NCI-H446 (cell line): ENCODE data around the gene KCNQ1OT1.

ENCODE experiments used
- DNase-seq, 2 experiments: peaks; one replicate each; lab custom pipeline; 2025; lab: John Stamatoyannopoulos, UW

Gene KCNQ1OT1

DNA sequence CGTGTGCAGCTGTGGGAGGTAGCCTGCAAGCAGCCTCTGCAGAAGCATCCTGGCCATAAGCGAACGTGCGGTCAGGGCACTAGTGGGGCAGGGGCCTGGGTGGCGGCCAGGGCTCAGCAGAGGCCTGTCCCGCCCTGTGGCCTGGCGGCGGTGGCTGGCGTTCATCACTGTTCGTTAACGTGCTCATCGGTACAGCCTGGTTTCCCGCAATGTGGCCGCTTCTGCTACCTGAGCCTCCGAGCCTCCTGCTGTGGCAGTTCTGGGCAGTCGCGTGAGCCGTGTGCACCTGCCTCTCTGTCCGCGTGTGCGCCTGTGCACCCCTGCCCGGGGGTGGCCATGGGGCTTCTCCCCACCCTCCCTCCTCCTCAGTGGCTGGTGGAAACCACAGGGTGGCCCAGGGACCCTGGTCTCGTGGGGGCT, 117.9 kb downstream of the KCNQ1OT1 start:
- no peak for DNase-seq

DNA sequence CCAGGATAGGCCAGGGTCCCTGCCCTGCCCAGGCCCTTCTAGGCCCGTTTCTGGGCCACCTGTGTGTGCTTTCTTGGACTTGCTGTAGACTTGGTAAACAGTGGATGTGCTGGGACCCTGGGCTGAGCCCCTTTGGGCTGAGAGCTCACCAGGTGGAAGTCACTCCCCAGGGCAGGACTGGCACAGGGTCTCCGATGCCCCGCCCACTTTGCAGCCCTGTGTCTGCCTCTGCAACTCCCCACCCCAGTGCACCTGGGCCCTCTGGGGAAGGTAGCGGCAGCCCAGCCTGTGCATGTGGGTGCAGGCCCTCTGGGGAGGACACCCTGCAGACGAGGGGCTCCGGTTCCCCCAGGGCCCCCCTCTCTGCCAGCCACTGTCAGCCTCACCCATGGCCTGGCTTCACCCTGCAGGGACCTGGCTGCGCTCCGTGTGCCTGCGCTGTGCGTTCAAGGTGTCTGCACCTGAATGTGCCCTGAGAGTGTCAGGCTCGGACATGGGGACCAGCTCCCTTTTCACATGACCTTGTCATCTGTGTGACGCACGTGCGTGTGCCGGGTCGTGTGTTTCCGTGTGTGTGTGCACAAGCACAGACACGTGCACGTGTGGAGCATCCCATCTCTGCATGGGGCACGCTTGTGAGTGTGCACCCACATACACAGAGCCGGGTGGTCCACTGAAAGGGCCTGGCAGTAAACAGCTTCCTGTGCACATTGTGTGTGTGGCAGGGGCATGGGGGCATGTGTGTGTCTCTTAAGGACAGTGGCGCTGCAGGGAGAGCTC, 118.5 kb downstream of the KCNQ1OT1 start:
- DNase-seq: no peak

- no peak for DNase-seq
These were observed 119.2 kb downstream of the KCNQ1OT1 start for GRCh38 chr11:2580571-2581001.

DNA sequence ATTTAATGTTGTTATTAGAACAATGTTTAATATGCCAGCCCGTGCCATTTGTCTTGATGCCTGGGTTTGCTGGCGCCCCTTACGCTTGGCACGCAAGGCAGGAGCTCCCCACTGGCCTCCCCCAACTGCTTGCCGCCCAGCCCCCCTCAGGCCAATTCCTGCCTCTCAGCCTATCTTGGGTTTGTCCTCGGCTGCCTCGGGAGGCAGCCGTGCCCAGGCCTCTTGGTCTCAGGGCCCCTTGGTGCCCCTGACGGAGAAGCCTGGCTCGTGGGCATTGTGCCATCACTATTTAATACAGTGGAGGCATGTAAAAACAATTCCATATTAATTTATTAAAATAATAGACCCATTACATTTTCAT, 119.8 kb downstream of the KCNQ1OT1 start:
- DNase-seq: no peak

DNA sequence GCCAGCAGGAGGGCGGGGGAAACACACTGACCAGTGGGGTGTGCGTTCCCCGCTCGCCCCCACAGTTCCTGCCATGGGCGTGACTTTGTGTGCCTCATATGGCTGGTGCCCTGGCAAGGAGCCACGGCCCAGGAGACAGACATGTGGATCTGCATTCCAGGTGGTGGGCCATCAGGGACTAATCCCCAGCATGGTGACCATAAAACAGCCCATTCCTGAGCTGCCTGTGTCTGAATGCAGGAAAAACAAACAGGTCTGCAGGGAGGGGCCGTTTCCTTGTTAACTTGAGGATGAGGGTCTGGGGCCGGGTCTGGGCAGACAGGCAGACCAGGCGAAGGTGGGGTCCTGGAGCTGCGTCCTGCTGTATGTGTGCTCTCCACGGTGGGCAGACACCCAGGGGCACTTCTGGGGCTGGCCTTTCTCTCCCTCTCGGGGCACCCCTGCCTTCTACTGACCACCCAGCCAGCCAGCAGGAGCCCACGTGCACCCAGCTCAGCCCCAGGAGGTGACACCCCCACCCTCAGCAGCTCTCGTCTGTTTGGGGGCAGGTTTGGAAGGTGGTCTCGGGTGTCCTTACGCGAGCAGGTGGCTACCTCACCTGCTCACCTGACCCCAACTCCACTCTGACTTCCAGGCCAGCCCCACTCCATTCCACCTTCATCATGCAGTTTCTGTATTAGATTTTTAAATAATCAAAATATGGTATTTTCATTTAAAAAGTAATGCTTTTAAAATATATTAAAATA, 120.3 kb downstream of the KCNQ1OT1 start:
- no peak for DNase-seq

- DNase-seq: no peak
These were observed 120.9 kb downstream of the KCNQ1OT1 start for GRCh38 chr11:2578929-2579270.

DNA sequence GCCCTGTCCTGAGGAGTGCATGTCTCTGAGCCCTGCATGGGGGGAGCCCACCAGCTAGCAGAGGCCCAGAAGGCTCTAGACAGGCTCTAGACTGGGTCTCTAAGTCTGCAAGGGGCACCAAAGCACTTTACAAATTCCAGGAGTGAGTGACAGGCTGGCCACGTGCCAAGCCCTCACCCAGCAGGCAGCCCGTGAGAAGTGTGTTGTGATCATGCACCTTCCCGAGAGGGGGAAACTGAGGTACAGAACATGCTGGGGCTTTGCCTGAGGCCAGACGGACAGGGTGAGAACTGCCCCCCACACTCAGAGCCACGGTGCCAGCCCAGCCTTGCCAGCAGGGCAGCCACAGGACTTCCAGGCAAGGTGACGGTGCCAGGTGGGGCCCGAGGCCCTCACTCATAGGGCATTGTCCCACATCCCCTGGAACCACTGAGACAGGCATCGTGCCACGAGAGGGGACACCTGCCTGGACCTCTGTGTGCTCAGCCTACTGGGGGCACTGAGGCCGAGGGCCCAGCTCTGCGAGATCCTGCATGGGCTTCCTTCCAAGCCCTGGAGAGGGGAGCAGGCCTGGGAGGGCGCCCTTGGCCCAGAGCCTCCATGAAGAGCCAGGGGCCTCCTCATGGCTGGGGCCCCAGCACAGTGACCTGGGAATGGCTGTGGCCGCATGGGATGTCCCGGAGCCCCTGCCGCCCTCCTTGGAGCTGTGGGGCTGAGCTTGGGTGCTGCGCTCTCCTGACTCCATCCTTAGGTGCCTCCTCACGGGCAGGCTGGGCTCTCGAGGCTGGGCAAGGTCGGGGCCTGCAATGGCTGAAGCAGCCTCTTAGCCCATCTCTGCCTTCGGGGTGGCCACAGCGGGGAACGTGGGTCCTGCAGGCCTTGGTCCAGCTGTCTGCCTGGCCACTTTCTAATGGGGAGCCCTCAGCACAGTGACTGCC, 121.5 kb downstream of the KCNQ1OT1 start:
- DNase-seq: no peak

DNA sequence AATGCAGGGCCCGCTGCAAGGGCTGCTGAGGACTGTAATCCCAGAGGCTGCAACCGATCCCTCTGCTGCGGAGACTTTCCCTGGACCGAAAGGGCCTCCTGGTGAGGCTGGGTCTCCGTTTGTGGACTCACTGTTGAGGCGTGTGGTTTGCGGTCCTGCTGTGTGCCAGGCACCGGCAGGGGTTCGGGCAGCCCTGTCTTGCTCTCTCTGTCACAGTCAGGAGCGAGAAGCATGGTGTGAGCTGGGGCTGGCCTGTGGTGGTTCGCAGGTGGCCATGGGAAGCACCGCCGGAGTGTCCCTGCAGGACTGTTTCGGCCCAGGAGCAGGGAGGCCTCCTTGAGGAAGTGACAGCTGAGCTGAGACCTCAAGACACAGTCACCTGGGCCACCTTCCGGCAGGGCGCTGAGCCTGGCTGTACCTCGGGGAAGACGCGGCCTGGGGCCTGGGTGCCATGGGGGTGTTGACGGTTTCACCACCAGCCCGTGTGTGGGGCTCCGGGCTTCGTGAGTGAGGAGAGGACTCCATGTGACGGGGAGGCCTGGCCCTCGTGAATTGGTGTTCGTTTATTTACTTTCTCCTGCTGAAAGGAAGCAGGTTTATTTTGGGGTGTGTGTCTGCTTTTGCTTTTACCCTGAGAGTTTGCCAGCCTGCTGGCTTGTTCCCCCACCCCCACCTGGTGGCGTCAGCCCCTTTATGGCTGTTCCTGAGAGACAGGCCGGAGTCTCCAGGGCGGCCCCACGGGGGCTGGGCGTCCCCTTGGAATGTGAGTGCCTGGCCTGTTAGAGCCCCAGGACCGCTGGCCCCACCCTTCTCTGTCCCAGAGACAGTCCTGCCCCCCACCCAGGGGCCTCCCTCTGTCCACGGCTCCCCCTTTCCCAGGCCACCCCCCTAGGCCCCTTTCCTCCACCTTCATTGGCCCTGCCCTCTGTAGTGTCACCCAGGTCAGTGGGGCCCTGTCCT, 122.5 kb downstream of the KCNQ1OT1 start:
- no peak for DNase-seq

GRCh38 chr11:2576549-2576948, 123.2 kb downstream of the KCNQ1OT1 start:
- no peak for DNase-seq

DNA sequence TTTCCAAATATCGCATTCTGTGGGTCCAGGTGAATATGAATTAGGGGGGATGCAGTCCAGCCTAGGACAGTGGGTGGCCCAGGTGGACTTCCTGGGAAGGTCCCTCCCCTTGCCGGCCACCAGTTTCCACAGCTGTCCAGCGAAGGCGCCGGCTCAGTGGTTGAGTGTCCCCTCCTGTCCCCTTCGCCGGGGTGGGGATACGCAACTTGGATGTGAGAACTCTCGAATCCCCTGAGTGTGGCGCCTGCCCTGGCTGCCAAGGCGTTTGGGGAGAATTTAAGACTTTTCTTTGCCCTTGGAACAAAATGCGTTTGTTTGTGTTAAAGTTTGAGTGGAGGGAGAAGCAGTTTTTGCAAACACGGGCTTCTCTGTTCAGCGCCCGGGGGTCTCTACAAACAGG, 123.7 kb downstream of the KCNQ1OT1 start:
- no peak for DNase-seq

GRCh38 chr11:2575591-2576051, 124.2 kb downstream of the KCNQ1OT1 start:
- no peak for DNase-seq

GRCh38 chr11:2574553-2575535, 125.0 kb downstream of the KCNQ1OT1 start:
- no peak for DNase-seq

DNA sequence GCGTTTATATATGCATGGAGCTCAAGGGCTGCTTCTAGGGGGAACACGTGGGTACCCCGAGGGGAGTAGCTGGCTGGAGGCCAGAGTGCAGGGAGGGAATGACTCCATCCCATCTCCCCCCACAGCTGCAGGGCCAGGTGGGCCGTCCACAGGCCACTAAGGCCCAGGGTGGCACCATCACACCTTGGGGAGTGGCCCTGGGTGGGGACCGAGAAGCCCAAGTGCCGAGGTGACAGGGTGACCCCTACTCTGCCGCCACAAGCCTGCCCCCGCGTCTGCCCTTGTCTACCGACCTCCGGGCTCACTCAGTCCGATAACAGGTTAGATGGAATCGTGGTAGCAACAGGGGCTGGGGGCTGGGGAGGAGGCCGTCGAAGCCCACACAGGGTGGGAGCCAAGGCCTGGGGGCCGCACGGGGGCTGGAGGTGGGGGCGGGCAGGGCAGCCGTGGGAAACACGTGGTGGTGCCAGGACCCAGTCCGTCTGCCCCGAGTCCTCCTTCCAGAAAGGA, 125.7 kb downstream of the KCNQ1OT1 start:
- DNase-seq: no peak

DNA sequence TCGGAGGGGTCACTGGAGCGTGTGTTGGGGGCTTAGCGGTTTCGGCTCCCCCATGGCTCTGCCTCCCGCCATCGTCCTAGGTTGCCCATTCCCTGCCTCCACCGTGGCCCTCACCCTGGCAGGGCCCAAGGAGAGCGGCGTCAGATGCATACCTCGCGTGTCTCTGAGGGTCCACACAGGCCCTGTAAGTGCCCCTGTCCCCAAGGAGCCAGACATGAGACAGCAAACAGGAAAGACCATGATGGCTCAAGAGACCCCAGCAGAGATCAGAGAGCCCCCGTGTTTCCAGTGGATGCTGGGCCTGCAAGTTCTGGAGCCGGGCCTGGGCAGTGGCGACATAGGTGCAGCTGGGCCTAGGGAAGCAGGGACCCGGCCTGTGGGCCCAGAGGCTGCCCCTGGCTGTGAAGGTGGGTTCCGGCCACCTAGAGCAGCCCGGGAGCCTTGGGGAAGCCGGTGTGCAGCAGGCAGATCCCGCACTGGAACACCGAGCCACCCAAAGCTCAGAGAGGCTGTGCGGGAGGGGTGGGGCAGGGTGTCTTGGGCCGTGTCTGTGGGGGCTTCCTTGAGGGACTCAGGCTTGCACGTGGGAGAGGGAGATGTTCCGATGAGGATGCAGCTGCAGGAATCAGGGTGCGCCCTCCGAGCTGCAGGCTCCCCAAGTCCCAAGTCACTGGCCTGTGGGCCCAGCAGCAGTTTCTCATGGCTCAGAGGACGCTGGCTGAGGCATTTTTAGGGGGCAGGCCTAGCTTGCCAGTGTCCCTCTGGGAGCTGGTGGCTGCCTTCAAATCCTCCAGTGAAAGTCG, 126.4 kb downstream of the KCNQ1OT1 start:
- DNase-seq: no peak

DNA sequence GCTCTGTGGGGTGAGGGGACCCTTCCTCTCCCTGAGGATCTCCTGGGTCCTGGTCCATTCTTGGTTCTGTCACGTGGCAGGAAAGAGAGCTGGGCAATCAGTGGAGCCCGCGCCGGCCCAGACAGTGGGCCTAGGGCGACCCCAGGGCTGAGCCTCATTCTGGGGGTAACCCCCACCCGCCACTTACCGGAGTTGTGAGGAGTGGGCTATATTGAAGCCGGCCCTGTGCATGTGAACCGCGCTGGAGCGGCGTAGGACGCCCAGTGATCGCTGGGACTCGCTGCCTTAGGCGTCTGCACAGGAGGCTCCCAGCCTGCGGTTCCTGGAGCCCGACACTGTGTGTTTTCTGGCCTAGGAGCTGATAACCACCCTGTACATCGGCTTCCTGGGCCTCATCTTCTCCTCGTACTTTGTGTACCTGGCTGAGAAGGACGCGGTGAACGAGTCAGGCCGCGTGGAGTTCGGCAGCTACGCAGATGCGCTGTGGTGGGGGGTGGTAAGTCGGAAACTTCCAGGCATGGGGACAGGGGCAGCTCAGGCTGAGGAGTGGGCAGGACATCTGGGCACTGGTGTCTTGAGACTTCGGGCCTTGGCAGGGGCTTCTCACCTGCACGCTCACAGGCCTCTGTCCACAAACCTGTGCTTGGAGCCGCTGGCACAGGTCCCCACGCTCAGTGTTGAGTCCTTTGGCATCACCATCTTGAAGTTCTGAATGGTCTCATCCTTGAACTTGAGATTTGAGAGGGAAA, 127.1 kb downstream of the KCNQ1OT1 start:
- DNase-seq: no peak

DNA sequence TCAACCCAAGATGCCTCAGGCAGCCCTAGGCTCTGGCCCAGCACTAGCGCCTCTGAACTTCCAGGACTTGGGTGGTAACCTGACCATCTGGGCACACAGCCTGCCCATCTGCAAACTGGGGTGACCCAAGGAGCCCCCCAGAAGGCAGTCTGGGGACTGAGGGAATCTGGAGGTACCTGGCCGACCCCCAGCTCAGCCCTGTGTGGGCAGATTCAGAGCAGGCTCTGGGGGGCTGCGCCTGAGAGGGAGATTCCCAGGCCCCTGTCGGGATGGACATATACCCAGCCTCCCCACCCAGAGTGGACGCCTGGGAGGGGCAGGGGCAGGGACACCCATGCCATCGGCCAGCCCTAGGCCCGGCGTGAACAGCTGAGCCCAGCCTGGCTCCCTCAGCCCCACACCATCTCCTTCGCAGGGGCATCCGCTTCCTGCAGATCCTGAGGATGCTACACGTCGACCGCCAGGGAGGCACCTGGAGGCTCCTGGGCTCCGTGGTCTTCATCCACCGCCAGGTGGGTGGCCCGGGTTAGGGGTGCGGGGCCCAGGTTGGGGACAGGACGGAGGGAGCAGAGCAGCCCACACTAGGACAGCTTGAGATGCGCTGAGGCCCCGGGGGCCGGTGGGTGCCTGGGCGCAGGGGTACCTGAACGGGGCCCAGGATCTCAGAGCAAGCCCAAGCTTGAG, 128.1 kb downstream of the KCNQ1OT1 start:
- DNase-seq: no peak

DNA sequence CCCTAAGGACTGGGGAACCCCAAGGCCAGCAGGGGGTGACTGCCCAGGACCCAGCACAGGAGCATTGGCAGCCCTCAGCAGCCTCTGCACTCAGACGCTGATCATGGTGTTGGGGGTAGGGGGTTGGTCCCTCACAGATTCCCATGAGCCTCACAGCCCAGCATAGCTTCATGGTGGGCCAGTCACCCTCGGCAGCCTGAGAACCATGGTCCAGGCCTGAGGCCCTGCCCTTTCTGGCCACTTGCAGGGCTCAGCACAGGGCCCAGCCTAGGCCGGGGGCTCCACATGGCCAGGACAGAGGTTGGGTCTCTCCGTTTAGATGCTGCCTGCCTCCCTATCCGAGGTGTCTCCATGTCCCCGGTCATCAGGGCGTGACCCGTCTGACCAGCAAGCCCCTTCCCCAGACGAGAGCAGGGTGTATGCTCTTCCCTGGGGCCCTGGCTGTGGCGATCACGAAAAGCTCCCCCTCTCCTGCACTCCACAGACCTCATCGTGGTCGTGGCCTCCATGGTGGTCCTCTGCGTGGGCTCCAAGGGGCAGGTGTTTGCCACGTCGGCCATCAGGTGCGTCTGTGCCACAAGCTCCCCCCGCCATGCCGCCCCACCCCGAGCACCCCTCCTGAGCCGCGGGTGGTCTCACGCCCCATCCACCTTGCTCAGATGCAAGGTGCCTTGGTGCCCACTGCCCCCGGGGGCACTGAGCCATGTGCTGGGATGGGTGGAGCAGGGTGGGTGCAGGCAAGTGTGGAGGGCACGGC, 128.8 kb downstream of the KCNQ1OT1 start:
- no peak for DNase-seq
